Measurements from ENCODE around the gene SNX10. TPM values are rescaled to one million over a fixed set of nuclear protein-coding genes. Genes with fewer than 3 reads are reported as not detected.

The SNX10 gene
- total and polyA plus RNA-seq, 7 donors, result 1.7 to 8.2 (median 4.9) TPM

- Histone ChIP-seq H3K4me3 (no peak overlapping the region), H3K36me3 (no peaks in the 10 kb centered on the region), H3K9me3 (no peaks in the 10 kb centered on the region), H3K4me1 (no peaks in the 10 kb centered on the region), H3K27ac (no peak overlapping the region), H3K27me3 (peaks cover 0 to 21% (median 0%) of the 10 kb centered on the region in 3 donors)
- 65 to 84% methylated on average over 4 of the region's 4 CpGs for WGBS, 2 donors
- intact Hi-C loops (cut with DNase I), result no loop called here
- no peak for DNase-seq
- TF ChIP-seq CTCF (IDR thresholded peaks at IDR 0.05) (no peak), EP300 (IDR thresholded peaks at IDR 0.05) (no peak), POLR2A (IDR thresholded peaks at IDR 0.05) (no peak), POLR2AphosphoS5 (IDR thresholded peaks at IDR 0.05) (no peak)
Observed at GRCh38 chr7:26388256-26388655, 96.6 kb downstream of the SNX10 start.

GRCh38 chr7:26390016-26390415, 98.4 kb downstream of the SNX10 start:
- Histone ChIP-seq H3K4me1 (no peaks in the 10 kb centered on the region), H3K4me3 (no peak overlapping the region), H3K27me3 (peaks cover 0 to 11% (median 0%) of the 10 kb centered on the region in 3 donors), H3K9me3 (no peaks in the 10 kb centered on the region), H3K36me3 (no peaks in the 10 kb centered on the region), H3K27ac (no peak overlapping the region)
- no peak for TF ChIP-seq POLR2A (IDR thresholded peaks at IDR 0.05)
- no peak for TF ChIP-seq POLR2AphosphoS5 (IDR thresholded peaks at IDR 0.05)
- no peak for TF ChIP-seq EP300 (IDR thresholded peaks at IDR 0.05)
- TF ChIP-seq CTCF (IDR thresholded peaks at IDR 0.05), result no peak
- WGBS, 2 donors, result 79 to 89% methylated on average over 2 of the region's 2 CpGs
- no peak for DNase-seq
- intact Hi-C loops (cut with DNase I), result no loop called here

- 89 to 97% methylated on average over 3 of the region's 3 CpGs for WGBS, 2 donors
- H3K4me1 ChIP-seq, result peaks cover 0 to 7% (median 7%) of the 10 kb centered on the region in 4 donors
- H3K4me3 ChIP-seq, result no peak overlapping the region
- no peak for TF ChIP-seq POLR2A (IDR thresholded peaks at IDR 0.05)
- TF ChIP-seq EP300 (IDR thresholded peaks at IDR 0.05), result no peak
- TF ChIP-seq POLR2AphosphoS5 (IDR thresholded peaks at IDR 0.05), result no peak
- no peak for TF ChIP-seq CTCF (IDR thresholded peaks at IDR 0.05)
- no peak for DNase-seq
- no peak overlapping the region for H3K27ac ChIP-seq
- intact Hi-C loops (cut with DNase I), result no loop called here
- H3K9me3 ChIP-seq, result no peaks in the 10 kb centered on the region
- peaks cover 0 to 4% (median 0%) of the 10 kb centered on the region in 3 donors for H3K27me3 ChIP-seq
- no peaks in the 10 kb centered on the region for H3K36me3 ChIP-seq
Observed at GRCh38 chr7:26393818-26394217, 102.2 kb downstream of the SNX10 start.

GRCh38 chr7:26397332-26397731, 105.7 kb downstream of the SNX10 start:
- Histone ChIP-seq H3K4me3 (no peak overlapping the region), H3K36me3 (no peaks in the 10 kb centered on the region), H3K9me3 (no peaks in the 10 kb centered on the region), H3K4me1 (peaks cover 0 to 17% (median 13%) of the 10 kb centered on the region in 4 donors), H3K27me3 (no peaks in the 10 kb centered on the region), H3K27ac (peak overlapping the region in 3 of 4 donors; percentile 69 to 72 (median 72))
- no peak for TF ChIP-seq EP300 (IDR thresholded peaks at IDR 0.05)
- TF ChIP-seq CTCF (IDR thresholded peaks at IDR 0.05), result no peak
- no peak for TF ChIP-seq POLR2A (IDR thresholded peaks at IDR 0.05)
- TF ChIP-seq POLR2AphosphoS5 (IDR thresholded peaks at IDR 0.05), result no peak
- 53 to 60% methylated on average over 7 of the region's 7 CpGs for WGBS, 2 donors
- no peak for DNase-seq
- intact Hi-C loops (cut with DNase I), result no loop called here
